ENCODE results near the gene SLC35B1.

SLC35B1 gene

GRCh38 chr17:49692751-49693150 lies 15.0 kb downstream of the SLC35B1 start:
- no peaks in the 10 kb centered on the region for H4K20me1 ChIP-seq
- H3K4me2 ChIP-seq = 0 out of 22 replicates have a peak overlapping the region, but pooled peaks of 2 of the 11 experiments have one; percentile 17 to 21
- no peak overlapping the region for H3K9ac ChIP-seq
- TF ChIP-seq Cebpa-rat (IDR thresholded peaks at IDR 0.05) = no peak
- H3K4me3 ChIP-seq = no peak overlapping the region
- no peaks in the 10 kb centered on the region for H3K9me3 ChIP-seq (replicated peaks in 1 of 11)
- no peaks in the 10 kb centered on the region for H3K36me3 ChIP-seq
- H3K27me3 ChIP-seq = no peaks in the 10 kb centered on the region
- no peak overlapping the region for H3K27ac ChIP-seq
- peaks cover 44 to 68% (median 52%) of the 10 kb centered on the region in 10 experiments for H3K4me1 ChIP-seq

- no peak for TF ChIP-seq Cebpa-rat (IDR thresholded peaks at IDR 0.05)
- no peaks in the 10 kb centered on the region for H3K9me3 ChIP-seq (replicated peaks in 1 of 11)
- no peaks in the 10 kb centered on the region for H4K20me1 ChIP-seq
- peak overlapping the region in 1 of 11 experiments; percentile 10; a peak in 1 of 22 replicates for H3K4me2 ChIP-seq
- H3K27me3 ChIP-seq = no peaks in the 10 kb centered on the region
- H3K36me3 ChIP-seq = no peaks in the 10 kb centered on the region
- no peak overlapping the region for H3K4me3 ChIP-seq
- H3K4me1 ChIP-seq = peaks cover 44 to 69% (median 51%) of the 10 kb centered on the region in 10 experiments
- no peak overlapping the region for H3K27ac ChIP-seq
- no peak overlapping the region; a peak in 1 of 22 replicates for H3K9ac ChIP-seq
These were observed 16.0 kb downstream of the SLC35B1 start for GRCh38 chr17:49691677-49692191.

GRCh38 chr17:49691086-49691676 lies 16.6 kb downstream of the SLC35B1 start:
- Histone ChIP-seq H4K20me1 (no peaks in the 10 kb centered on the region), H3K4me3 (no peak overlapping the region), H3K36me3 (no peaks in the 10 kb centered on the region), H3K27me3 (no peaks in the 10 kb centered on the region), H3K9me3 (replicated peaks in 1 of 11) (no peaks in the 10 kb centered on the region), H3K4me2 (peak overlapping the region in 2 of 11 experiments; percentile 10 to 92; a peak in 3 of 22 replicates), H3K9ac (no peak overlapping the region), H3K27ac (no peak overlapping the region), H3K4me1 (peaks cover 41 to 64% (median 47%) of the 10 kb centered on the region in 10 experiments)
- TF ChIP-seq Cebpa-rat (IDR thresholded peaks at IDR 0.05) = no peak

GRCh38 chr17:49690256-49690655 lies 17.5 kb downstream of the SLC35B1 start:
- H3K27me3 ChIP-seq = no peaks in the 10 kb centered on the region
- no peak overlapping the region for H3K4me3 ChIP-seq
- H3K36me3 ChIP-seq = no peaks in the 10 kb centered on the region
- peak overlapping the region in 3 of 11 experiments; percentile 11 to 92 (median 82); a peak in 5 of 22 replicates for H3K4me2 ChIP-seq
- TF ChIP-seq Cebpa-rat (IDR thresholded peaks at IDR 0.05) = no peak
- no peak overlapping the region for H3K9ac ChIP-seq
- H3K9me3 ChIP-seq (replicated peaks in 1 of 11) = no peaks in the 10 kb centered on the region
- no peaks in the 10 kb centered on the region for H4K20me1 ChIP-seq
- peaks cover 32 to 55% (median 38%) of the 10 kb centered on the region in 10 experiments for H3K4me1 ChIP-seq
- H3K27ac ChIP-seq = no peak overlapping the region

GRCh38 chr17:49688848-49689247 lies 18.9 kb downstream of the SLC35B1 start:
- Histone ChIP-seq H3K4me2 (peak overlapping the region; percentile 49 to 92 (median 64); a peak in 20 of 22 replicates), H3K36me3 (no peaks in the 10 kb centered on the region), H3K27ac (peak overlapping the region in 2 of 11 experiments; percentile 73; a peak in 4 of 22 replicates), H3K4me3 (no peak overlapping the region), H3K9ac (no peak overlapping the region), H3K27me3 (no peaks in the 10 kb centered on the region), H3K4me1 (peaks cover 25 to 50% (median 32%) of the 10 kb centered on the region in 10 experiments), H3K9me3 (replicated peaks in 1 of 11) (no peaks in the 10 kb centered on the region), H4K20me1 (no peaks in the 10 kb centered on the region)
- no peak for TF ChIP-seq Cebpa-rat (IDR thresholded peaks at IDR 0.05)

- peaks cover 25 to 50% (median 32%) of the 10 kb centered on the region in 10 experiments for H3K4me1 ChIP-seq
- no peaks in the 10 kb centered on the region for H3K27me3 ChIP-seq
- H3K27ac ChIP-seq = peak overlapping the region; percentile 25 to 73 (median 69); a peak in 17 of 22 replicates
- H3K9me3 ChIP-seq (replicated peaks in 1 of 11) = no peaks in the 10 kb centered on the region
- peak overlapping the region in 4 of 11 experiments; percentile 10 to 43 (median 22); a peak in 4 of 22 replicates for H3K9ac ChIP-seq
- no peaks in the 10 kb centered on the region for H4K20me1 ChIP-seq
- TF ChIP-seq Cebpa-rat (IDR thresholded peaks at IDR 0.05) = 0 out of 22 replicates have a peak, but pooled peaks of 2 of the 11 experiments have one; percentile 14 to 38
- no peak overlapping the region for H3K4me3 ChIP-seq
- H3K36me3 ChIP-seq = no peaks in the 10 kb centered on the region
- peak overlapping the region; percentile 49 to 92 (median 64) for H3K4me2 ChIP-seq
These were observed 19.8 kb downstream of the SLC35B1 start for GRCh38 chr17:49687878-49688491.

GRCh38 chr17:49681106-49681979 lies 26.4 kb downstream of the SLC35B1 start:
- peak overlapping the region; percentile 50 to 81 (median 66) for H3K4me2 ChIP-seq

GRCh38 chr17:49680314-49680713 lies 27.4 kb downstream of the SLC35B1 start:
- peaks cover 0 to 4% (median 0%) of the 10 kb centered on the region in 11 experiments; a peak in 1 of 22 replicates for H3K9me3 ChIP-seq (replicated peaks in 1 of 11)
- H3K9ac ChIP-seq = peak overlapping the region in 5 of 11 experiments; percentile 12 to 60 (median 29); a peak in 6 of 22 replicates

More at GRCh38 chr17:49681106-49681979, 26.4 kb downstream of the SLC35B1 start:
- Histone ChIP-seq H4K20me1 (peaks cover 0 to 9% (median 7%) of the 10 kb centered on the region in 11 experiments; a peak in 8 of 22 replicates), H3K4me3 (no peak overlapping the region), H3K27me3 (no peaks in the 10 kb centered on the region), H3K9me3 (replicated peaks in 1 of 11) (peaks cover 0 to 4% (median 0%) of the 10 kb centered on the region in 11 experiments; a peak in 1 of 22 replicates), H3K4me1 (peaks cover 27 to 49% (median 39%) of the 10 kb centered on the region in 10 experiments), H3K27ac (no peak overlapping the region), H3K9ac (no peak overlapping the region), H3K36me3 (no peaks in the 10 kb centered on the region)
- TF ChIP-seq Cebpa-rat (IDR thresholded peaks at IDR 0.05) = no peak

More at GRCh38 chr17:49680314-49680713, 27.4 kb downstream of the SLC35B1 start:
- no peak for TF ChIP-seq Cebpa-rat (IDR thresholded peaks at IDR 0.05)
- peak overlapping the region in 9 of 11 experiments; percentile 31 to 81 (median 66); a peak in 17 of 22 replicates for H3K4me2 ChIP-seq
- peaks cover 35 to 58% (median 48%) of the 10 kb centered on the region in 10 experiments for H3K4me1 ChIP-seq
- peaks cover 0 to 5% (median 4%) of the 10 kb centered on the region in 11 experiments; a peak in 9 of 22 replicates for H3K36me3 ChIP-seq
- H4K20me1 ChIP-seq = peaks cover 8 to 20% (median 16%) of the 10 kb centered on the region in 11 experiments
- no peaks in the 10 kb centered on the region for H3K27me3 ChIP-seq
- H3K27ac ChIP-seq = peak overlapping the region in 4 of 11 experiments; percentile 3 to 40 (median 22); a peak in 2 of 22 replicates
- no peak overlapping the region for H3K4me3 ChIP-seq

All from BLaER1 treated with 17β-estradiol and CSF1 and Interleukin-3, amounts not matched to agents 10 nM and 100 nM (cell line).